GM10248 (cell line): ENCODE results near the gene MT1A.

Experiments
- CTCF ChIA-PET: fragments of 300-600 bp; sonication (Branson Sonifier 250); formaldehyde crosslinking; extraction: SDS; loops from one replicate; lab custom pipeline; 2021; ENCODE audit warnings: antibody characterized with exemption; lab: Yijun Ruan, JAX
- POLR2A ChIA-PET: fragments of 350-650 bp; sonication (Branson Sonifier 250); formaldehyde crosslinking; extraction: SDS; loops from one replicate; lab custom pipeline; 2020; ENCODE audit warnings: antibody characterized with exemption; lab: Yijun Ruan, JAX
- DNase-seq: peaks from one replicate; pipeline ENCODE4 v3.0.0; 2012; ENCODE audit errors: extremely low spot score
- TF ChIP-seq, protein P1 (sequence below): IDR thresholded peaks from 2 replicates; pipeline ENCODE4 v1.5.1; 2012; ENCODE audit warnings: mild to moderate bottlenecking, low read depth; ENCODE audit errors: extremely low read depth, missing control alignments, control extremely low read depth

Gene MT1A

DNA sequence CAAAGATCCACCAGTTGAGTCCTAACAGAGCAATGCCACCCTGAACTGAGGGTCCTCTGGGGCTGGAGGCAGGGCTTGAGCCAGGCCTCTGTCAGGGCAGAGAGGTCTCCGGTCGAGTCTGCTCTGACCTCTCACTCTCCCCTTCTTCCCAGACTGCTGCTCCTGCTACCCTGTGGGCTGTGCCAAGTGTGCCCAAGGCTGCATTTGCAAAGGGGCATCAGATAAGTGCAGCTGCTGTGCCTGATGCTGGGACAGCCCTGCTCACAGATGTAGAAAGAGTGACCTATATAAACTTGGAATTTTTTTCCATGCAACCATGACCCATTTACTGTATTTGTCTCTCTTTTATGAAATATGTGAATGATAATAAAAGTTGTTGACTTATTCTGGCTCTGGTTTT lies 10.8 kb downstream of the MT1A start:
- TF ChIP-seq, protein P1, sequence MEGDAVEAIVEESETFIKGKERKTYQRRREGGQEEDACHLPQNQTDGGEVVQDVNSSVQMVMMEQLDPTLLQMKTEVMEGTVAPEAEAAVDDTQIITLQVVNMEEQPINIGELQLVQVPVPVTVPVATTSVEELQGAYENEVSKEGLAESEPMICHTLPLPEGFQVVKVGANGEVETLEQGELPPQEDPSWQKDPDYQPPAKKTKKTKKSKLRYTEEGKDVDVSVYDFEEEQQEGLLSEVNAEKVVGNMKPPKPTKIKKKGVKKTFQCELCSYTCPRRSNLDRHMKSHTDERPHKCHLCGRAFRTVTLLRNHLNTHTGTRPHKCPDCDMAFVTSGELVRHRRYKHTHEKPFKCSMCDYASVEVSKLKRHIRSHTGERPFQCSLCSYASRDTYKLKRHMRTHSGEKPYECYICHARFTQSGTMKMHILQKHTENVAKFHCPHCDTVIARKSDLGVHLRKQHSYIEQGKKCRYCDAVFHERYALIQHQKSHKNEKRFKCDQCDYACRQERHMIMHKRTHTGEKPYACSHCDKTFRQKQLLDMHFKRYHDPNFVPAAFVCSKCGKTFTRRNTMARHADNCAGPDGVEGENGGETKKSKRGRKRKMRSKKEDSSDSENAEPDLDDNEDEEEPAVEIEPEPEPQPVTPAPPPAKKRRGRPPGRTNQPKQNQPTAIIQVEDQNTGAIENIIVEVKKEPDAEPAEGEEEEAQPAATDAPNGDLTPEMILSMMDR, result no peak
- POLR2A ChIA-PET, result no interaction called here
- DNase-seq, result no peak
- CTCF ChIA-PET, result no interaction called here

DNA sequence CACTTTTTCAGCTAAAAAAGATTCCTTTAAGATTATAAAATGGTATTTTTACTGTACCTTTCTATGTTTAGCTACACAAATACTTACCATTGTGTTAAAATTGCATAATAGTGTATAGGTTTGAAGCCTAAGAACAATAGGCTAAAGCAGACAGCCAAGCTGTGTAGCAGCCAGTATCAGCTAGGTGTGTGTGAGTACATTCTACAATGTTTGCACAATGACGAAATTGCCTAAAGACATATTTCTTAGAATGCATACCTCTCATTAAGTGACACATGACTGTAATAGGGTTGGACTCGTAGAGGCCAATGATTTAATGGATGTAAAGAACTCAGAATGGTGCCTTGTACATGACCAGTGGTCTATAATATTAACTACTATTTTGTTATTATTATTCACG lies 11.4 kb downstream of the MT1A start:
- CTCF ChIA-PET, result no interaction called here
- DNase-seq, result no peak
- POLR2A ChIA-PET, result no interaction called here
- TF ChIP-seq, protein P1, result no peak

DNA sequence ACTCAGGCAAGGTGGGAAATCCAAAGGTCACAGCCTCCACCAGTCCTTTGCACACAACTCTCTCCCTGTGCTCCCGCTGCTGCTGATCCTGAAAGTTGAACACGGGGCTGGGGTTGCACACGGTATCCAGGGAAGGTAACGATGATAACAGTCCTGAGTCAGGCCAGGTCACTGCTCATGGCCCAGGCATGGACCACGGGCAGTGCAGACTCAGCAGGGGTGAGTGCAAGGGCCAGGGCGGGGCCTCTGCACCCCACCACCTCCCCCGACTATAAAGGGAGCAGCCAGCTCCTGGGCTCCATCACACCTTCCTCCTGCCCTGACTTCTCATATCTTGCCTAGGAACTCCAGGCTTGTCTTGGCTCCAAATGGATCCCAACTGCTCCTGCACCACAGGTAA lies 13.1 kb downstream of the MT1A start, which contains the start of gene MT1B:
TSS of gene MT1B (plus strand) at position 301 of the 400 bp plus-strand sequence. CDS start at position 369, 68 bp downstream.
- DNase-seq, result no peak
- POLR2A ChIA-PET, result no interaction called here
- TF ChIP-seq, protein P1, result no peak
- CTCF ChIA-PET, result no interaction called here

DNA sequence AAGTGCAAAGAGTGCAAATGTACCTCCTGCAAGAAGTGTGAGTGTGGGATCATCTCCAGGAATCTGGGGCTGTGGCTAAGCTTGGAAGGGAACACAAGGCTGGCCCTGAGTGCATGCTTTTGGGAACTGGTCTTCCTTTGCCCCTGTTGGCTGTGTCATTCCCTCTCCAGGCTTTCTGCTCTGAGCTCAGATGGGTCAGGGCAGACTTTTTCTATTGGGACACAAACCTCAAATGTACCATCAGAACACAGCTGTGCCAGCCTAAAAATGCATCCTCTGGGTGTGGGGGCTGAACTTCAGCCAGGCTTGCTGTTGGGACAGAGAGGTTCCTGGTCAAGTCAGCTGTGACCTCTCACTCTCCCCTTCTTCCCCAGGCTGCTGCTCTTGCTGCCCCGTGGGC lies 14.1 kb downstream of the MT1A start:
- TF ChIP-seq, protein P1, result no peak
- no peak for DNase-seq
- ChIA-PET CTCF (interaction anchor here (1.0 to 1.6 kb wide), 2 partner anchors 9 to 49 kb away, joined by 3 to 4 read pairs; no protein-coding TSS in a partner anchor), POLR2A (interaction anchor here (0.6 kb wide), 1 partner anchor 83 kb away, joined by 3 read pairs; no protein-coding TSS in a partner anchor)

DNA sequence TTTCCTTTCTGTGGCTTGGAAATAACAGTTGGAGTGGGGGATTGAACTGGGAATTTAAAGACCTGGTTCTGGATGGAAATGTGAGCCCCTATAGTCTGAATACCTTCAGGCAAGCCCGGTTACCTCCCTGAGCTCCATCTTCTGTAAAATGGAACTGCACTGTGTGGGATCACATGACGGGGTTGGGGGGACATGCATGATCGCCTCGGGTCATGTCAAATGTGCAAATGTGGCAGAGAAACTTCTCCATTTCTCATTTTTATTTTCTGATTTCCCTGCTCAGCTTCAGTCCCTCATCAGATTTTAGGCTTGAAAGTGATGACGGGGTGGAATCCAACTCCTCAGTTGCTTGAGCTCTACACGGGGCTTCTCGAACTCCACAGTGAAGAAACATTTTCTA lies 14.8 kb downstream of the MT1A start:
- CTCF ChIA-PET, result interaction anchor here (1.0 to 1.6 kb wide), 2 partner anchors 8 to 49 kb away, joined by 3 to 4 read pairs; no protein-coding TSS in a partner anchor
- POLR2A ChIA-PET, result no interaction called here

DNA sequence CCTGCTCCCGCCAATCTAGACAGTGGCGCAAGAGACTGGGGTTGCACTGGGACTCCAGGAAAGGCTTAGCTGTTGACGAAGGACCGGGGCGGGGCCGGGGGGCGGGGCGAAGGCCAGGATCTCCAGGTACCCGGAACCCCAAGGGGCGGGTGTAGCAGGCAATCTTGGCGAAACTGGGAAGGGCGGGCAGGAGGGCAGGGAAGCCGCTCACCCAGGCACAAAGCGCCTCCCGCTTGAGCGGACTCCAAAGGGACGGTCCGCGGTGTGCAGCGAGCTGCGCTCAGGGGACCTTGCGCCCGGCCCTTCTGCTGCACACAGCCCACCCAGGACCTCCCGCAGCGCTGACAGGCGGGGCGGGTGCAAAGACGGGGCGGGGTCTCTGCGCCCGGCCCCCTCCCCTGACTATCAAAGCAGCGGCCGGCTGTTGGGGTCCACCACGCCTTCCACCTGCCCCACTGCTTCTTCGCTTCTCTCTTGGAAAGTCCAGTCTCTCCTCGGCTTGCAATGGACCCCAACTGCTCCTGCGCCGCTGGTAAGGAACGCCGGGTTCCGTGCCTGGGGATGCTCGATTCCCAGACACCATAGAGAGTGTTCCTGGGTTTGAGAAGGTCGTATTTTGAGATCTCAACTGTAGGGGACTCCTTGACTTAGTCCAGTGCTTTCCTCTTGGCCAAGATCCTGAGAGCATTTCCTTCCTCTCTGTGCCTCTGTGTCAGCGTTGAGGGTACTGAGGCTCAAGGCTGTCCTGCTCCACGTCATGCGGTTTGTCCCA lies 19.3 kb downstream of the MT1A start, which contains the start of gene MT1F:
TSS of gene MT1F (plus strand) at position 405 of the 772 bp plus-strand sequence. CDS start at position 505, 100 bp downstream.
- POLR2A ChIA-PET, result no interaction called here
- CTCF ChIA-PET, result no interaction called here
- DNase-seq, result peak; percentile 37
- TF ChIP-seq, protein P1, result no peak

More for the DNA sequence above, 14.8 kb downstream of the MT1A start:
- no peak for DNase-seq
- TF ChIP-seq, protein P1, result no peak
